GM20431 (cell line): ENCODE data around the gene PRR5.

Experiments used
- in situ Hi-C: fragments of 300-500 bp; cut with MseI, MboI; formaldehyde crosslinking; loops from one replicate; pipeline ENCODE4 v1.15.0; 2020; ENCODE audit warnings: low sequenced_read_pairs; ENCODE audit not compliant: unreplicated experiment

Gene PRR5

DNA sequence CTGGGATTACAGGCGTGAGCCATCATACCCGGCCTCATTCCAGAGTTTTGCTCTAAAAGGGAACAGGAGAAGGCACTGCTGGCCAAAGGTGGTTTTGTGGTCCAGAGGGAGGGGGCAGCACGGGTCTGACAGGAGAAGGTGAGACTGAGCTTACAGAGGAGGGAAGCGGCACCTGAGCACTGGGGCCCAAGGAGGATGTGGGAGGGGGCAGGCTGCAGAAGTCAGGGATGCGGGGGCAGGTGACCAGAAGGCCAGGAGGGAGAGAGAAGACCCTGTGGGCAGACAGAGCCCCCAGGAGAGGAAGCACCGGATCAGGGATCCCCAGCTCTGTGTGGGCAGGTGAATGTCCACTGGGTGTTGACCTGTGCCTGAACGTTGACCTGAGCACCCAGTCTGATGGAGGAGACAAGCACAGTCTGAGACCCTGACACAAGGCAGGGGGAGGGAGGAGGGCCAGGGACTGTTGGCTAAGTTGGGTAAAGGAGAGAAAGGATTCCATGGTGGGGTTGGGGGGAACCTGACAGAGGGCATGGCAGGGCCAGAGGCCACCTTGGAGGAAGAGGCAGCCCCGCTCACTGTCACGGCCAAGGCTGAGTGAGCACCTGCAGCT, 12.0 kb upstream of the PRR5 start:
- in situ Hi-C loops: no loop called here

DNA sequence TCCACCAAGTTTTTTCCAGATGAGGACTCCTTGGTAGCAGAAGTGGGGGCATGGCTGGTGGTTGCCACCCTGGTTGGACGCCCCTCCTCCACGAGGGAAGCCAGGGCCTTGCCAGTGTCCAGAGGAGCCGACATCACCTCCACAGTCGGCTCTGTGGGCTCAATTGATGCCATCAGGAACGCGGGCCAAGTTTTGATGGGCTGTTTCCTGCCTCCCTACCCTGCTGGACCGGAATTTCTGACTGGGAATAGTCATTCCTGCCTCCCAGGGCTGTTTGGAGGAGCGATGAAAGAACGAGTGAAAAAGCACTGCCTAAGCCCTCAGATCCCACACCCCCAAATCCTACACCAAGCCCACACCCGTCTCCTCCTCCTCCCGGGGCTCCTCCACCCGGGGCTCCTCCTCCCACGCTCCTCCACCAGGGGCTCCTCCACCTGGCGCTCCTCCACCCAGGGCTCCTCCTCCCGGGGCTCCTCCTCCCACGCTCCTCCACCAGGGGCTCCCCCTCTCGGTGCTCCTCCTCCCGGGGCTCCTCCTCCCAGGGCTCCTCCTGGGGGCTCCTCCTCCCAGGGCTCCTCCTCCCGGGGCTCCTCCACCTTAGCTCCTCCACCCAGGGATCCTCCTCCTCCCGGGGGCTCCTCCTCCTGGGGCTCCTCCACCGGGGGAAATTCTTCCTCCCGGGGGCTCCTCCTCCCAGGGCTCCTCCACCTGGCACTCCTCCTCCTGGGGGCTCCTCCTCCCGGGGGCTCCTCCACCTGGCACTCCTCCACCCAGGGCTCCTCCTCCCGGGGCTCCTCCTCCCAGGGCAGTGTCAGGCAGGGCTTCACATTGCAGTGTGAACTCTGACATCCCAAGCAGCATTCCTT, 10.0 kb upstream of the PRR5 start:
- in situ Hi-C loops: no loop called here

DNA sequence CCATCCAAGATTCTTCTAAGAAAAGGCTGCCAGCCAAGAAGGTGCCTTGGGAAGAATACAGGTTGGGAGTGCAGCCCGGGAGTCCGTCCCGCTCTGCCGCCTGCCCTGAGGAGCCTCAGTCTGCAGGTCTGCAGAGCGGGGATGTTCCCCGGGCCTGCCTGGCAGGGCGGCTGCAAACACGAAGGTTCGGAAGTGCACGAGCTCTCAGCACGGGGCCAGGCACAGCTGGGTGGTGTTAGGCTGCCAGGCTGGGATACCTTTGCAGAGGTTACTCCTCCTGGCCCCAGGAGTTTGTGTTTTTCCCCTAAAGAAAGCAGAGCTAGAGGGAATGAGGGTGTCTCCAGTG, 9.4 kb upstream of the PRR5 start:
- in situ Hi-C loops: no loop called here

DNA sequence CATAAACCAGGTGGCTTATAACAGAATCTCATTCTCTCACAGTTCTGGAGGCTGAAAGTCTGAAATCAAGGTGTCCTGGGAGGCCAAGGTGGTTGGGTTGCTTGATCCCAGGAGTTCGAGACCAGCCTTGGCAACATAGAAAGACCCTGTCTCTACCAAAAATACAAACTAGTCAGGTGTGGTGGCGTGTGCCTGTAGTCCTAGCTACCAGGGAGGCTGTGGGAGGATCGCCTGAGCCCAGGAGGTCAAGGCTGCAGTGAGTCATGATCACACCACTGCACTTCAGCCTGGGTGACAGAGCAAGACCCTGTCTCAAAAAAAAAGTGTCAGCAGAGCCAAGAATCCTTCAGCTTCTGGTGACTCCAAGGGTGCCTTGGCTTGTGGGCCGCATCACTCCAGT, 8.9 kb upstream of the PRR5 start:
- in situ Hi-C loops: no loop called here

DNA sequence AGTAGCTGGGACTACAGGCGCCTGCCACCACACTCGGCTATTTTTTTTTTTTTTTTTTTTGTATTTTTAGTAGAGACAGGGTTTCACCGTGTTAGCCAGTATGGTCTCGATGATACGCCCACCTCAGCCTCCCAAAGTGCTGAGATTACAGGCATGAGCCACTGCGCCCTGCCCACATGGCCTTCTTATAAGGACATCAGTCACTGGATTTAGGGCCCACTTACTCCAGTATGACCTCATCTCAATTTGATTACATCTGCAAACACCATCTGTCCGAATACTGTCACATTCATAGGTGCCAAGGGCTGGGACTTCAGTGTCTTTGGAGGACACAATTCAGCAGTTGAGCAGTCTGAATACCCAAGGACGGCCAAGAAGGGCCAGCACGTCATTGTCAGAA, 8.2 kb upstream of the PRR5 start:
- in situ Hi-C loops: no loop called here

DNA sequence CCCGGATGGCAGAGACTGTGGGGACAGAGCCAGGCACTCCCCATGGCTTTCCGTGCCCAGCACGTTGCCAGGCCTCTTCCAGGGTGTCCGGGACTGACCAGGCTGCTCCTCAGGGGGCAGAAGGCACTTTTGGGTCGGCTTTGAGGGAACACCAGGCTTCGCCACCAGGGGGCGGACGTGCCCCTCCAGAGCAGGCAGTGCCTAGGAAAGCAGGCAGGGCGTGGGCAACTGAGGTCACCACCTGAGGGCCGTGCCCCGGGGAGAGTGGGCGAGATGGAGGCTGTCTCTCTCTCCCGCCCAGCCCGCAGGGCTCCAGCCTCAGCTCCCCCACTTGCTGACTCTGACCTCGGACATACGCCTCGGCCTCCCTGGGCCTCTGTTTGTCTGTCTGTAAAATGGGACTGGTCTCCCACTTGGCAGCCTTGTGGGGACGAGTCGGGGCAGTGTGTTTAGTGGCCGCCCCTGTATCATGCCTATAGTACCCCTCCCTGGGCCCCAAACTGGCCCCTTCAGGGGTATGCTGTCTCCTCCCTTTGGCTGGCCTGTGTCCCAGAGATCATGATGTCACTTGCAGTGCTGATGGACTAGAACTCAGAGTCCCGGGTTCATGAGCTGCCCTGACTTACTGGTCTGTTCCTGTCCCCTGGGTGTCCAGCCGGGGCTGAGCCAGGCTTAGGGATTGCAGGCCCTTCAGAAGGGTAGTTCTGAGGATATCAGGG, 4.4 kb upstream of the PRR5 start:
- in situ Hi-C loops: loop anchor here (5.0 kb wide), 1 partner anchor 35 kb away; no protein-coding TSS in a partner anchor

DNA sequence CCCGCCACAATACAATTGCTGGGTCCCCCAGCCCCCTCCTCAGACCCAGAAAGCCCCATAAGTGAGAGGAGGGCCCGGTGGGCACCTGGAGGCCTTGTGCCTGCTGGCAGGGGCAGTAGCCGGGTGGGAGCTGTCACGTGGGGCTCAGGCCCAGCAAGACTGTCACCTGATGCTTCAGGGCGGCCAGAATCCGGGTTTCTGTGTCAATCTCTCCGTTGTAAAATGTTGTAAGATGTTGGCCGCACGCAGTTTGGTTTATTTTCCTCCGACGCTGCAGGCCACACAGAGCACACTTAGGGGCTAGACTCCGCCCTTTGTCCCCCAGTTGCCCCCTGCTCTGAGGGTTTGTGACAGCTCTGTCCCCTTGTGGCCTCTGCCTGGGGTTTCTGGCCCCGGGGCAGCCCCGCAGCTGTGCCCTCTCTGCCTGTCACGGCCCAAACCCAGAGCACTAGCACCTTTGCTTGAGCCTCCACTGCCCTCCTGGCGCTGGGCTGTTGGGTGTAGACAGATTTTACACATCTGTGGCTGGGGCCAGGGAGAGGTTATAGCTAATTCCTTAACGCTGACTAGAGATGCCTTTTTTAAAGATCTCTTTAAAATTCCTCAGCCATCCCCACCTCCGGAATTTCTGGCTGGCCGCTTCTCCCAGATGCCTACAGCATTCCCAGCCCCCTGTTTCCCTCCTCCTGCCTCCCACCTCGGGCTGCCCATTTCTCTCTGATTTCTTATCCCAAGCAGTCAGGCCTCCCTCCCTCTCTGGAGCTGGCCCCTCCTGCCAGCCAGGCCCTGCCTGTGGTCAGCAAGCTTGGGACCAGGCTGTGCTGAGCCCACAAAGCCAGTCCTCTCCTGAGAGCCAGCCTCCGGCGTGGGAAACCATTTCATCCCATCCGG, 3.2 kb upstream of the PRR5 start:
- in situ Hi-C loops: loop anchor here (5.0 kb wide), 1 partner anchor 34 kb away; no protein-coding TSS in a partner anchor

DNA sequence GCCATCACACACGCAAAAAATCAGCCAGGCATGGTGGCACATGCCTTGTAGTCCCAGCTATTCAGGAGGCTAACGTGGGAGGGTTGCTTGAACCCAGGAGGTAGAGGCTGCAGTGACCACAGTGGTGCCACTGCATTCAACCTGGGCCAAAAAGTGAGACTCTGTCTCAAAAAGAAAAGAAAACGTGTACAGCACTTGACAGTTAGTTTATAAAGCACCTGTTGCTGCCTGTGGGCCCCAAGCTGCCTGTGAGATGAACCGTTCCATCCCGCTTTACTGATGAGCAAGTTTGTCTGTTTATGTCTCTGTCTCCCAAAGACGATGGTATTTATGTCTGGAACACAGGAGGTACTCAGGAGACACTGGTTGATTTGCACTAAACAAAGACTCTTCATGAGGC, 1.5 kb upstream of the PRR5 start:
- in situ Hi-C loops: no loop called here

DNA sequence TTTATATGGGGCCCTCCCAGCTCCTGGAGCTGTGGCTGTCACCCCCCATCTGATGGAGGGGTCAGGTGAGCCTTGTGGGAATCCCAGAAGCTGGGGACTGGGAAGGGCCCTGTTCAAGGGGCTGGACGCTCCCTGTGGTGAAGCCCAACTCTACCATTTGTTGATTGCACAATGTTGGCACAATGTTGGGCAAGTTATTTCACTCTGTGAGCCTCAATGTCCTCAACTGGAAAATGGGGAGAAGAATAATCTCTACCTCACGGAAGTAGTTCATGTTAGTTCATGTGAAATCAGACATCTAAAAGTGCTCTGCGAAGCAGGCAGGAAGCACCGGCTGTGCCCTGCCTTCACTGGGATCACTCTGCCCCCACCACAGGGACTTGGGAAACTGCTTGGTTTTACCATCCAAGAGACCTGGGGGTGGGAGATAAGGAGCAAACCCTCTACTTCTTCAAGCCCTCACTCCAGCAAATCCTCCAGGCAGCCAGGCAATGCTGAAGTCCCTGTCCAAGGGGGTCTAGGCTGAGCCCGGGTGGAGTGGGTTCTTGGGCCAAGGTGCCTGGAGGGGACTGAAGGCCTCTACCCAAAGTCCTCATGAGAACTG, 715 bp upstream of the PRR5 start:
- in situ Hi-C loops: no loop called here

DNA sequence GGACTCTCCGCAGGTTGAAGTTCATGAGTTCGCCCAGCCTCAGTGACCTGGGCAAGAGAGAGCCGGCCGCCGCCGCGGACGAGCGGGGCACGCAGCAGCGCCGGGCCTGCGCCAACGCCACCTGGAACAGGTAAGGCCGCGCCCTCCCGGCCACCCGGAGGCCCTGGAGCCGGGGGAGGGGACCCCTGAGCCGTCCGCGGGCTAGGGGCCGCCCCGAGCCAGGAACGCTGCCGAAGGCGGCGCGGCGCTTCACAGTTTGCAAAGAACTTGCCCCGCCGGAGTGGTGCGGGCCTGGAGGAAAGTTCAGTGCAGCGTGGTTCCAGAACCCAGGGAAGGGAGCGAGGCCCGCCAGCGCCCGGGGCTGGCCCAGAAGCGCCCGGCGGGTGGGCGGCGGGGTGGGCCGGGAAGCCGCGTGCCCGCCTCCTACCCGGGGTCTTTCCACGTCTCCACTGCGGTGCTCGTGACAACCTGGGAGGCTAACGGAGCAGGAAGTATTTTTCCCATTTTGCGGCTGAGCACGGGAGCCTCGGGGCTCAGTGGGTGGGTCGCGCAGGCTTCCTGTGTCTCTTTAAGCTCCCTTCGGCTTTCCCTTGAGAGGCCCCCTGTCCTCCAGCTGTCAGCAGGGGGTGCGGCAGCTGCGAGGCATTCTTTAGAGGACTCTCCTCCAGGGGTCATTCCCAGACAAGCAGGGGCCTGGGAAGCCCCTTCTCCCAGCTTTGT, 635 bp downstream of the PRR5 start:
- in situ Hi-C loops: no loop called here

DNA sequence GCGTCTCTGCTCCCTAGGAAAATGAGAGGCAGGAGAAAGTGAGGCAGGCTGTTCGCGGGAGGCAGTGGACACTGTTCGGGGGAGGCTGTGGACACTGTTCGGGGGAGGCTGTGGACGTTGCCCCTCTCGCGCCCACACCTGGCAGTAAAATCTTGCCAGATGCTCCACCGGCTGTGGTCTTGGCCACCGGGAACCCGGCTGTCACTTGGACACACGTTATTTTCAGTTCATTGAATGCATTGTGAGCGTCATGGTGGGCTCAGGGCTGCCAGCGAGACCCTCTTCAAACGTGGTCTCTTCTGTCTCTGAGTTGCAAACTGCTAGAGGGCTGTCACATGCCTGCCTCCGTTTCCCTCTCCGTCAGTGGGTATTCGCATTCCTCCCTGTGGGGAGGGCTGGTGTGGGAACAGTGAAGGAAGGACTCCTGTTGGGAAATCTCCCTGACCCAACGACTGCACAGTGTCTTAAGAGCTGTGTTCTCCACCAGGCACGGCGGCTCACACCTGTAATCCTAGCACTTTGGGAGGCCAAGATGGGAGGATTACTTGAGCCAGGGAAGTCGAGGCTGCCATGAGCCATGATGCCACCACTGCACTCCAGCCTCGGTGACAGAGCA, 1.4 kb downstream of the PRR5 start:
- in situ Hi-C loops: no loop called here

DNA sequence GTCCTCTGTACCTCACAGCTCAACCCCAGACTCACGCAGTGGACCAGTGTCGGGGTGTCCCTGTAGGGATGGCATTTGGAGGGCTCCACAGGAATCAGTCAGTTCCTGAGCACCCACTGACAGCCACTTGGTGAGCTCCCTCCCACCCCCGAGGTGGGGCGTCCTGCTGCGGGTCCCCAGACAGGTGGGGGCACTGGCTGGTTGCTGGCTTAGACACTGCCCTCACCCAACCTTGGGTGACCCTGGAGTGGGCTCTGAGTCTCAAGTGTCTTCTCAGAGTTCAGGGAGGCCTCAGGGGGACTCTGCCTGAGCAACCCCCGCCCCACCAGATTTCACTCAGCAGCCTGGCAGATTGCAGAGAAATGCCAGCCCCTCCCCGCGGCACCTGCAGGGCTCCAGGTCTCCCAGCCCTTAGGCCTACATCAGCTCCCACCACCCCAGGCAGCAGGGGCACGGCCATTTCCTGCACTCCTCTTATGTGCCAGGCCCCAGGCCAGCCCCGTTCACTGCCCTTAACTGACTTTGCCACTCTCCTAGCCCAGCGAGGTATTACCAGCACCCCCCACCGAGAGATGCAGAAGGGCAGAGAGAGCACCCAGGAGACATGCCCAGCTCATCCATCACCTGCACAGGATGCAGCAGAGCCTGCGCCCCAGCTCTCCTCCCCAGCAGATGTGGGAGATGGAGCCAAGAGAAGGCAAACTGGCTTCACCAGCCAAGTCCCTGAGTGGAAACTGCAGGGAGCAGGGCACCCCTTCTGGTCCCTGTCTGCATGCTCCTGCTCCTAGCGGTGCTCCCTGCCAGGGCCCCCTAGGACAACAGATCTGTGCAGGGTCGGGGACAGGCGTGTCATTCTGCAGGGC, 2.4 kb downstream of the PRR5 start:
- in situ Hi-C loops: no loop called here

DNA sequence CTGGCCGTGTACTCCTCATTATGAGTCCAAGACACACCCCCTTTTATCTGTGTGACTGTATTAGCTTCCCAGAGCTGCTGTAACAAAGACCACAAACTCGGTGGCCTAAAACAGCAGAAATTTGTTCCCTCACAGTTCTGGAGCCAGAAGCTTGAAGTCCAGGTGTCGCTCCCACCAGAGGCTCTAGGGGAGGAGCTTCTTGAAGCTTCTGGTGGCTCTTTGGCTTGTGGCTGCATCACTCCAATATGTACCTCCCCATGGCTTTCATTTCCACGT, 3.0 kb downstream of the PRR5 start:
- in situ Hi-C loops: no loop called here

DNA sequence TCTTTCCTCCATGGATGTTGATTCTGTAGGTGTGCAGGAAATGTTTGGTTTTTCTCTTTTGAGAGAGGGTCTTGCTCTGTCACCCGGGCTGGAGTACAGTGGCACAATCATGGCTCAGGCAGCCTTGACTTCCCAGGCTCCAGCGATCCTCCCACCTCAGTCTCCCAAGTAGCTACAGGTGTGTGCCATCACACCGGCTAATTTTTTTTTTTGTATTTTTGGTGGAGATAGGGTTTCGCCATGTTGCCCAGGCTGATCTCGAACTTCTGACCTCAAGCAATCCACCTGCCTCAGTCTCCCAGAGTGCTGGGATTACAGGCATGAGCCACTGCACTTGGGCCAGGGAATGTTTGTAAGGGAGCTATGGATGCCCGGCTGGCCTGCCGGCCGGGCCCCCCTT, 4.5 kb downstream of the PRR5 start:
- in situ Hi-C loops: no loop called here

DNA sequence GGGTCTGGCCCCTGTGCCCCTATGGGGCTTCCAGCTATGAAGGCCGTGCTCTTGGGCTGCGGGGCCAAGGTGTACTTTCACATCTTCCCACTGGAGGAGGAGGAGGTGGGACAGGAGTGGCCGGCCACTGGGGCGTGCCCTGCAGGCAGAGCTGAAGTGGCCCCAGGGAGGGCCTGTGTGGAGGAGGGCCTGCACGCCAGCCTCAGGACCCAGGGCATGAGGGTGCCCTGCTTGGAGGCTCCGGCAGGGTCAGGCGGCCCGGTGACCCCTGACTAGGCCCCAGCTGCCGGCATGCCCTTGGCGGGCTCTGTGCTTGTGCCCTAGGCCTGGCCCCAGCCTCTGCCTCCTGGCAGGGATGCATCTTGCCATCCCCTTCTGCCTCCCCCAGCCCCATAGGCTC, 5.2 kb downstream of the PRR5 start:
- in situ Hi-C loops: no loop called here

DNA sequence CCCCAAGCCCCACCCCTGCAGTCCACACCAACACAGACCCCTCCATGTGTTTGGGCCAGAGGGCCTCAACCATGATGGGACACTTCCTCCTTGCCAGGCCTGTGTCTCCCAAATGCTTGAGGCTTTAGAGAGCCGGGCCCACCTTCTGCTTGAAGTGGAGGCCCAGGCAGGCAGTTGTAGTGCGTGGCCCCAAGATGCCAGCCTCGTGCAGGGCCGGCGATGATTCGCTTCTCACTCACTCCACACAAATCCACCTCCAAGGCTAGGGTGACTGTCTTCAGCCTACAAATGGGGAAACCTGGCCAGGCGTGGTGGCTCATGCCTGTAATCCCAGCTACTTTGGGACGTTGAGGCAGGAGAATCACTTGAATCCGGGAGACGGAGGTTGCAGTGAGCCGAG, 5.7 kb downstream of the PRR5 start:
- in situ Hi-C loops: no loop called here

DNA sequence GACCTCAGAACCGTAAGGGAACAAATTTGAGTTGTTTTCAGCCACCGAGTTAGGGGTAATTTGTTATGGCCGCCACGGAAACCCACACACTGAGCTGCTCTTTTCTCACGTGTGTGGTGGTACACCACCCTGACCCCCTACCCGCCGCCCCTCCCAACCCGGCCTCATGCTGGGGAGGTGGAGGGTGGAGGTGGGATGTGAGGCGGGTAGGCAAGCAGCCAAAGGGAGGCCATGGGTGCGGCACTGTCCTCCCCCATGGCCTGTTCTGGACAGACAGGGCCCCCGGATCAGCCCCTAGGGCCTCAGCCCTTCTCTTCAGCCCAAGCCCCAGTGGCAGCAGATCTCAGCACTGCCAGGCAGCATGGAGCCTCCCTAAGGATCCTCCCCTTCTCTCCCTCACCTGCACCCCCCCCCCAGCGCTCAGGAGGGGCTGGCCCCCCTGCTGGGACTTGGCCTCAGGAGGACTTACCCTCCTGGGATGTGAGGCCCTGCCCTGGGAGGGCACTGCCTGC, 7.9 kb downstream of the PRR5 start:
- in situ Hi-C loops: no loop called here
